HepG2 (cell line): ENCODE data around the gene IL24.

Source experiments
- CTCF ChIP-seq: sonication (generic); formaldehyde crosslinking; IDR thresholded peaks from 2 replicates; pipeline ENCODE4 v1.5.0; 2020; ENCODE audit warnings: mild to moderate bottlenecking, missing genetic modification reagents, moderate library complexity
- ELK4 ChIP-seq: sonication (generic); formaldehyde crosslinking; IDR thresholded peaks from 2 replicates; pipeline ENCODE4 v1.9.0; 2021; ENCODE audit warnings: missing genetic modification reagents, borderline replicate concordance
- ETS1 ChIP-seq: sonication (generic); formaldehyde crosslinking; IDR thresholded peaks from 2 replicates; pipeline ENCODE4 v1.4.0; 2020; ENCODE audit warnings: missing genetic modification reagents
- EZH2 ChIP-seq: conservative IDR thresholded peaks from 2 replicates; pipeline ENCODE4 v1.6.1; 2012; ENCODE audit warnings: mild to moderate bottlenecking, low read depth, low read length, moderate library complexity
- KLF13 ChIP-seq: sonication (generic); formaldehyde crosslinking; IDR thresholded peaks from 2 replicates; pipeline ENCODE4 v1.4.0; 2020; ENCODE audit warnings: mild to moderate bottlenecking, missing genetic modification reagents
- MAX ChIP-seq: IDR thresholded peaks from 2 replicates; pipeline ENCODE4 v1.6.1; 2012; ENCODE audit warnings: inconsistent platforms
- NR2F1 ChIP-seq, 2 experiments: fragments of 450-650 bp in 1 of 2; formaldehyde crosslinking in 1 of 2; IDR thresholded peaks; 2 replicates each; pipeline versions ENCODE4 v1.5.0 to v1.6.1; 2016 to 2020; ENCODE audit warnings: mild to moderate bottlenecking in 1 of 2, missing compliant biosample characterization in 1 of 2, missing genetic modification reagents in 1 of 2, moderate library complexity in 1 of 2
- POLR2A ChIP-seq, 2 experiments: IDR thresholded peaks; 2 replicates each; pipeline ENCODE4 v1.6.1; 2011; ENCODE audit warnings: low read depth in 2 of 2, low read length in 2 of 2, mild to moderate bottlenecking in 1 of 2, moderate library complexity in 1 of 2; ENCODE audit not compliant: insufficient read depth in 1 of 2
- REST ChIP-seq, 2 experiments: IDR thresholded peaks; 2 replicates each; pipeline ENCODE4 v1.6.1; 2011 to 2012; ENCODE audit warnings: low read length in 2 of 2, borderline replicate concordance in 1 of 2, low read depth in 1 of 2, mild to moderate bottlenecking in 1 of 2, moderate library complexity in 1 of 2
- SMC3 ChIP-seq: IDR thresholded peaks from 2 replicates; pipeline ENCODE4 v1.6.1; 2011; ENCODE audit warnings: low read length, improper control_type of control experiment
- SNAPC4 ChIP-seq: sonication (generic); formaldehyde crosslinking; IDR thresholded peaks from 2 replicates; pipeline ENCODE4 v1.4.0; 2020; ENCODE audit warnings: mild to moderate bottlenecking, missing genetic modification reagents
- SNAPC5 ChIP-seq: sonication (generic); formaldehyde crosslinking; IDR thresholded peaks from 2 replicates; pipeline ENCODE4 v1.8.1; 2023; ENCODE audit warnings: mild to moderate bottlenecking, missing genetic modification reagents, borderline replicate concordance
- ZNF12 ChIP-seq: sonication (generic); formaldehyde crosslinking; IDR thresholded peaks from 2 replicates; pipeline ENCODE4 v1.5.0; 2020; ENCODE audit warnings: missing genetic modification reagents
- ZNF354B ChIP-seq: sonication (generic); formaldehyde crosslinking; IDR thresholded peaks from 2 replicates; pipeline ENCODE4 v1.8.0; 2022; ENCODE audit warnings: mild to moderate bottlenecking, missing genetic modification reagents

DNA sequence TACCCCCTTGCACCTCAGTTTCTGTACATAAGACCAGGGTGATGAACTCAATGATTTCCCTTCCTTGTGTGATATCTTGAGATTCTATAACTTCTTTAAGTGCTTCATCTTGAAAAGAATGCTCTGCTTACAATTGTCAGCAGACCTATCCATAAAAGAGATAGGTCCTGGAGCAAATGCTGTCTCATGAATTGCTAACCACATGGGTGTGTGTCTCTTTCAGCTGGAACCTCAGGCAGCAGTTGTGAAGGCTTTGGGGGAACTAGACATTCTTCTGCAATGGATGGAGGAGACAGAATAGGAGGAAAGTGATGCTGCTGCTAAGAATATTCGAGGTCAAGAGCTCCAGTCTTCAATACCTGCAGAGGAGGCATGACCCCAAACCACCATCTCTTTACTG, 29.0 kb upstream of the IL24 start:
- TF ChIP-seq POLR2A (IDR thresholded peaks at IDR 0.05; ENCODE audit: insufficient read depth in 1 of 2, low read depth in 2 of 2, low read length in 2 of 2) = no peak
- TF ChIP-seq REST (IDR thresholded peaks at IDR 0.05; ENCODE audit: borderline replicate concordance in 1 of 2, low read depth in 1 of 2, low read length in 2 of 2) = no peak
- no peak for TF ChIP-seq CTCF (CRISPR knock-in tag)
- no peak for TF ChIP-seq MAX
- TF ChIP-seq SNAPC5 = no peak
- no peak for TF ChIP-seq ETS1
- TF ChIP-seq NR2F1 (CRISPR knock-in tag; IDR thresholded peaks at IDR 0.05) = no peak
- no peak for TF ChIP-seq SNAPC4 (CRISPR knock-in tag)
- TF ChIP-seq ELK4 = no peak
- no peak for TF ChIP-seq KLF13 (CRISPR knock-in tag)
- TF ChIP-seq SMC3 = no peak
- no peak for TF ChIP-seq ZNF354B
- no peak for TF ChIP-seq EZH2
- no peak for TF ChIP-seq ZNF12
